Measurements from ENCODE around the gene F5. TPM values are rescaled to one million over a fixed set of nuclear protein-coding genes. Genes with fewer than 3 reads are reported as not detected.

F5 gene
- polyA plus RNA-seq, 3 donors = 6.5 to 14.5 (median 7.1) TPM

DNA sequence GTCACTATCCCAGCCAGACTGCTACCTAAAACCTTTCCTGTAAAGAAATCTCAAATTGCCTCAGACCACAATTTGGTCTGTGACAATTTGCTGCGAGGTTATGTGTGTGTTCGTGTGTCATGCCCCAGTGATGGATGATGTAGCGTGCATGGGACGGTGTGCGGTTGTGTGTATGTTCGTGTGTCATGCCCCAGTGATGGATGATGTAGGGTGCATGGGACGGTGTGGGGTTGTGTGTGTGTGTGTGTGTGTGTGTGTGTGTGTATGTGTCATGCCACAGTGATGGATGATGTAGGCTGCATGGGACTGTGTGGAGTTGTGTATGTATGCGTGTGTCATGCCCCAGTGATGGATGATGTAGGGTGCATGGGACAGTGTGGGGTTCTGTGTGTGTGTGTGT, 34.3 kb upstream of the F5 start:
- Histone ChIP-seq H3K9me3 (replicated peaks in 1 of 2; ENCODE audit: control insufficient read depth in 1 of 2, insufficient read depth in 1 of 2, low read length in 2 of 2) (no peaks in the 10 kb centered on the region), H3K36me3 (replicated peaks in 1 of 2; ENCODE audit: control insufficient read depth in 1 of 2, insufficient read depth in 2 of 2, low read length in 2 of 2) (no peaks in the 10 kb centered on the region), H3K27ac (ENCODE audit: low read depth in 1 of 2, low read length in 2 of 2) (no peak overlapping the region), H3K4me1 (ENCODE audit: control insufficient read depth in 1 of 2, insufficient read depth in 2 of 2, low read length in 2 of 2) (peaks cover 13 to 15% of the 10 kb centered on the region in 2 donors), H3K4me2 (replicated peaks; ENCODE audit: extremely low read depth, low read length, poor library complexity, severe bottlenecking) (no peak overlapping the region), H3K27me3 (ENCODE audit: control insufficient read depth in 2 of 2, insufficient read depth in 2 of 2, low read length in 2 of 2) (no peaks in the 10 kb centered on the region), H4K20me1 (ENCODE audit: insufficient read depth, low read length) (no peaks in the 10 kb centered on the region), H2AFZ (ENCODE audit: insufficient read depth, low read depth, low read length, poor library complexity, severe bottlenecking) (no peak overlapping the region), H3K79me2 (ENCODE audit: insufficient read depth, low read length) (no peaks in the 10 kb centered on the region), H3K4me3 (replicated peaks in 1 of 3; ENCODE audit: low read depth in 2 of 3, low read length in 3 of 3) (no peak overlapping the region), H3K9ac (ENCODE audit: insufficient read depth, low read length, poor library complexity, severe bottlenecking) (no peak overlapping the region)
- intact Hi-C loops (cut with micrococcal nuclease) = no loop called here
- DNase-seq = no peak
- WGBS (ENCODE audit: insufficient coverage) = 98% methylated on average over 8 of the region's 8 CpGs
- no peak for TF ChIP-seq CTCF (IDR thresholded peaks at IDR 0.05)
- no peak overlapping the region for H3K4me3 Mint-ChIP-seq
- no peaks in the 10 kb centered on the region for H3K9me3 Mint-ChIP-seq
- H3K27ac Mint-ChIP-seq = no peak overlapping the region
- peaks cover 16% of the 10 kb centered on the region for H3K4me1 Mint-ChIP-seq
- H3K27me3 Mint-ChIP-seq (ENCODE audit: low read depth in 3 of 3) = peaks cover 0 to 4% (median 2%) of the 10 kb centered on the region in 3 donors
- no peaks in the 10 kb centered on the region for H3K36me3 Mint-ChIP-seq

- H2AFZ ChIP-seq (ENCODE audit: insufficient read depth, low read depth, low read length, poor library complexity, severe bottlenecking) = no peak overlapping the region
- no peak overlapping the region for H3K4me2 ChIP-seq (replicated peaks; ENCODE audit: extremely low read depth, low read length, poor library complexity, severe bottlenecking)
- no peak for DNase-seq
- H3K27me3 ChIP-seq (ENCODE audit: control insufficient read depth in 2 of 2, insufficient read depth in 2 of 2, low read length in 2 of 2) = no peaks in the 10 kb centered on the region
- H3K9me3 ChIP-seq (replicated peaks in 1 of 2; ENCODE audit: control insufficient read depth in 1 of 2, insufficient read depth in 1 of 2, low read length in 2 of 2) = no peaks in the 10 kb centered on the region
- H3K79me2 ChIP-seq (ENCODE audit: insufficient read depth, low read length) = no peaks in the 10 kb centered on the region
- peaks cover 21% of the 10 kb centered on the region for H3K4me1 Mint-ChIP-seq
- peaks cover 0 to 2% (median 0%) of the 10 kb centered on the region in 7 donors for H3K9me3 Mint-ChIP-seq
- no peak for TF ChIP-seq CTCF (IDR thresholded peaks at IDR 0.05)
- no peaks in the 10 kb centered on the region for H3K36me3 Mint-ChIP-seq
- H3K27ac ChIP-seq (ENCODE audit: low read depth in 1 of 2, low read length in 2 of 2) = no peak overlapping the region
- peaks cover 11 to 14% of the 10 kb centered on the region in 2 donors for H3K4me1 ChIP-seq (ENCODE audit: control insufficient read depth in 1 of 2, insufficient read depth in 2 of 2, low read length in 2 of 2)
- no peaks in the 10 kb centered on the region for H3K36me3 ChIP-seq (replicated peaks in 1 of 2; ENCODE audit: control insufficient read depth in 1 of 2, insufficient read depth in 2 of 2, low read length in 2 of 2)
- no peak overlapping the region for H3K4me3 ChIP-seq (replicated peaks in 1 of 3; ENCODE audit: low read depth in 2 of 3, low read length in 3 of 3)
- intact Hi-C loops (cut with micrococcal nuclease) = no loop called here
- 100% methylated on average over 2 of the region's 2 CpGs for WGBS (ENCODE audit: insufficient coverage)
- H3K27me3 Mint-ChIP-seq (ENCODE audit: low read depth in 3 of 3) = peaks cover 0 to 4% (median 0%) of the 10 kb centered on the region in 3 donors
- no peak overlapping the region for H3K27ac Mint-ChIP-seq
- no peak overlapping the region for H3K9ac ChIP-seq (ENCODE audit: insufficient read depth, low read length, poor library complexity, severe bottlenecking)
- H3K4me3 Mint-ChIP-seq = no peak overlapping the region
- H4K20me1 ChIP-seq (ENCODE audit: insufficient read depth, low read length) = no peaks in the 10 kb centered on the region
Observed at GRCh38 chr1:169618367-169618766, 32.1 kb upstream of the F5 start.

All from CD14-positive monocyte (primary cell).